Measurements from ENCODE around the gene FAM98A. TPM values are rescaled to one million over a fixed set of nuclear protein-coding genes. Genes with fewer than 3 reads are reported as not detected.

Gene FAM98A
- total and polyA plus RNA-seq, 8 donors: 10.4 to 92.2 (median 25.7) TPM

DNA sequence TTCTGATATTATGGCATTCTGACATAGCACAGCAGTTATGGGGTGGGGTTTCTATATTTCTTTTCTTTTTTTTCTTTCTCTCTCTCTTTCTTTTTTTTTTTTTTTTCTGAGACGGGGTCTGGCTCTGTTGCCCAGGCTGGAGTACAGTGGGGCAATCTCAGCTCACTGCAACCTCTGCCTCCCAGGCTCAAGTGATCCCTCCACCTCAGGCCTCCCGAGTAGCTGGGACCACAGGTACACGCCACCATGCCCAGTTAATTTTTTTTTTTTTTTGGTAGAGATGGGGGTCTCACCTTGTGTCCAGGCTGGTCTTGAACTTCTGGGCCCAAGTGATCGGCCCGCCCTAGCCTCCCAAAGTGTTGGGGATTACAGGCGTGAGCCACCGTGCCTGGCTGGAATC lies 7.5 kb upstream of the FAM98A start:
- no peak for TF ChIP-seq EP300 (IDR thresholded peaks at IDR 0.05)
- no peak for TF ChIP-seq POLR2AphosphoS5 (IDR thresholded peaks at IDR 0.05)
- TF ChIP-seq, protein P1, sequence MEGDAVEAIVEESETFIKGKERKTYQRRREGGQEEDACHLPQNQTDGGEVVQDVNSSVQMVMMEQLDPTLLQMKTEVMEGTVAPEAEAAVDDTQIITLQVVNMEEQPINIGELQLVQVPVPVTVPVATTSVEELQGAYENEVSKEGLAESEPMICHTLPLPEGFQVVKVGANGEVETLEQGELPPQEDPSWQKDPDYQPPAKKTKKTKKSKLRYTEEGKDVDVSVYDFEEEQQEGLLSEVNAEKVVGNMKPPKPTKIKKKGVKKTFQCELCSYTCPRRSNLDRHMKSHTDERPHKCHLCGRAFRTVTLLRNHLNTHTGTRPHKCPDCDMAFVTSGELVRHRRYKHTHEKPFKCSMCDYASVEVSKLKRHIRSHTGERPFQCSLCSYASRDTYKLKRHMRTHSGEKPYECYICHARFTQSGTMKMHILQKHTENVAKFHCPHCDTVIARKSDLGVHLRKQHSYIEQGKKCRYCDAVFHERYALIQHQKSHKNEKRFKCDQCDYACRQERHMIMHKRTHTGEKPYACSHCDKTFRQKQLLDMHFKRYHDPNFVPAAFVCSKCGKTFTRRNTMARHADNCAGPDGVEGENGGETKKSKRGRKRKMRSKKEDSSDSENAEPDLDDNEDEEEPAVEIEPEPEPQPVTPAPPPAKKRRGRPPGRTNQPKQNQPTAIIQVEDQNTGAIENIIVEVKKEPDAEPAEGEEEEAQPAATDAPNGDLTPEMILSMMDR (IDR thresholded peaks at IDR 0.05): no peak
- TF ChIP-seq POLR2A (IDR thresholded peaks at IDR 0.05): no peak
- WGBS, 5 donors: 92 to 97% (median 96%) methylated on average over 6 to 7 of the region's 7 CpGs
- H3K36me3 ChIP-seq: no peaks in the 10 kb centered on the region
- H3K27me3 ChIP-seq: no peaks in the 10 kb centered on the region
- no peak overlapping the region for H3K27ac ChIP-seq
- no peak overlapping the region for H3K4me3 ChIP-seq
- intact Hi-C loops (cut with DNase I; ENCODE audit: low total_unique reads): no loop called here
- H3K4me1 ChIP-seq: no peaks in the 10 kb centered on the region
- no peak for DNase-seq
- H3K9me3 ChIP-seq: no peaks in the 10 kb centered on the region

GRCh38 chr2:33606100-33606499 lies 7.0 kb upstream of the FAM98A start:
- intact Hi-C loops (cut with DNase I; ENCODE audit: low total_unique reads): no loop called here
- 64 to 83% (median 72%) methylated on average over 4 of the region's 4 CpGs for WGBS, 5 donors
- no peak for DNase-seq
- H3K27ac ChIP-seq: no peak overlapping the region
- TF ChIP-seq POLR2AphosphoS5 (IDR thresholded peaks at IDR 0.05) (no peak), POLR2A (IDR thresholded peaks at IDR 0.05) (no peak), EP300 (IDR thresholded peaks at IDR 0.05) (no peak)
- TF ChIP-seq, protein P1 (IDR thresholded peaks at IDR 0.05): no peak
- no peaks in the 10 kb centered on the region for H3K9me3 ChIP-seq
- no peaks in the 10 kb centered on the region for H3K36me3 ChIP-seq
- no peaks in the 10 kb centered on the region for H3K27me3 ChIP-seq
- H3K4me3 ChIP-seq: no peak overlapping the region
- no peaks in the 10 kb centered on the region for H3K4me1 ChIP-seq

DNA sequence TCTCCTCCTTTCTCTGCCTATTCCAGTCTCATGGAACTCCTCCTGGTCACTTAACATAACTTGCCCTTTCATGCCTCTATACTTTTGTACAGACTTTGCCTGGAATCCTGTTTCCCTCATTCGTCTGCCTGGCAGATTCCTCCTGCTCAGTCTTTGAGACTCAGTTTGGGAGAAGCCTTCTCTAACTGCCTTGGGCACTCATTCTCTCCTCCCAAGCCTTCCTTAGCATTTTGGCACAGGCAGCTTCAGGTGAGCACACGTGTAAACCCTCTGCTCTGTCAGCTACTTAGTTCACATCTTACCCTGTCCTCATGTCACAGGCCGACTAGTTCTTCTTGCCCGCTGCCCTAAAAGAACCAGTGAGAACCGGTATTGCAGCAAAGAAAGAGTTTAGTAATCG lies 6.0 kb upstream of the FAM98A start:
- H3K27me3 ChIP-seq: no peaks in the 10 kb centered on the region
- H3K27ac ChIP-seq: no peak overlapping the region
- H3K4me3 ChIP-seq: no peak overlapping the region
- H3K4me1 ChIP-seq: peaks cover 0 to 1% (median under 1%) of the 10 kb centered on the region in 4 donors
- intact Hi-C loops (cut with DNase I; ENCODE audit: low total_unique reads): no loop called here
- no peak for TF ChIP-seq POLR2A (IDR thresholded peaks at IDR 0.05)
- no peak for TF ChIP-seq POLR2AphosphoS5 (IDR thresholded peaks at IDR 0.05)
- TF ChIP-seq, protein P1 (IDR thresholded peaks at IDR 0.05): no peak
- no peak for TF ChIP-seq EP300 (IDR thresholded peaks at IDR 0.05)
- H3K36me3 ChIP-seq: no peaks in the 10 kb centered on the region
- DNase-seq: no peak
- 76 to 81% (median 78%) methylated on average over 6 of the region's 6 CpGs for WGBS, 5 donors
- H3K9me3 ChIP-seq: no peaks in the 10 kb centered on the region

DNA sequence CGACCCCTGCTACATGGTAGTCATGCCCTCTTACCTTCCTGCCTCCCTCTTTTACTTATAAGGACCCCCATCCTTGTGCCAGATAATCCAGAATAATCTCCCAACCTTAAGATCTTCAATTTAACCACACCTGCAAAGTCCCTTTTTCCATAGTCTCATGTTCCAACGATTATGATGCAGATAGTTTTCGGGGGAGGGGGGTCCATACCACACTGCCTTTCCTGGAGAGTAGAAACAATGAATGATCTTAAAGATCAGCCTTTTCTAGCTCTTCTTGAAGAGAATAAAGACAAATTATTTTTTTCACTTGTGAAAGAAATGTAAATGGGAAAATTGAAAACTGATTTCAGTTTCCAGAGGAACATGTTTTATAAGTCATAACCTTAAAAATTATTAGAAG lies 4.3 kb upstream of the FAM98A start:
- Histone ChIP-seq H3K36me3 (no peaks in the 10 kb centered on the region), H3K27me3 (no peaks in the 10 kb centered on the region), H3K4me1 (peaks cover under 1 to 8% (median 4%) of the 10 kb centered on the region in 4 donors), H3K9me3 (no peaks in the 10 kb centered on the region), H3K27ac (no peak overlapping the region), H3K4me3 (no peak overlapping the region)
- no peak for DNase-seq
- intact Hi-C loops (cut with DNase I; ENCODE audit: low total_unique reads): no loop called here
- 74 to 87% (median 82%) methylated on average over 3 of the region's 3 CpGs for WGBS, 5 donors
- no peak for TF ChIP-seq EP300 (IDR thresholded peaks at IDR 0.05)
- TF ChIP-seq, protein P1 (IDR thresholded peaks at IDR 0.05): no peak
- no peak for TF ChIP-seq POLR2A (IDR thresholded peaks at IDR 0.05)
- no peak for TF ChIP-seq POLR2AphosphoS5 (IDR thresholded peaks at IDR 0.05)

Measured in stomach (tissue), 9 donors.